Femur (tissue), 1 donor: ENCODE data around the gene SLC25A33.
"Not testable (repeated sequence)": the region's sequence is repeated elsewhere in the genome, so short reads cannot be mapped to it uniquely, and the experiment has no call there.

Source experiments
- DNase-seq: peaks from one replicate; pipeline ENCODE4 v3.0.0-alpha.2; 2017

SLC25A33 gene

DNA sequence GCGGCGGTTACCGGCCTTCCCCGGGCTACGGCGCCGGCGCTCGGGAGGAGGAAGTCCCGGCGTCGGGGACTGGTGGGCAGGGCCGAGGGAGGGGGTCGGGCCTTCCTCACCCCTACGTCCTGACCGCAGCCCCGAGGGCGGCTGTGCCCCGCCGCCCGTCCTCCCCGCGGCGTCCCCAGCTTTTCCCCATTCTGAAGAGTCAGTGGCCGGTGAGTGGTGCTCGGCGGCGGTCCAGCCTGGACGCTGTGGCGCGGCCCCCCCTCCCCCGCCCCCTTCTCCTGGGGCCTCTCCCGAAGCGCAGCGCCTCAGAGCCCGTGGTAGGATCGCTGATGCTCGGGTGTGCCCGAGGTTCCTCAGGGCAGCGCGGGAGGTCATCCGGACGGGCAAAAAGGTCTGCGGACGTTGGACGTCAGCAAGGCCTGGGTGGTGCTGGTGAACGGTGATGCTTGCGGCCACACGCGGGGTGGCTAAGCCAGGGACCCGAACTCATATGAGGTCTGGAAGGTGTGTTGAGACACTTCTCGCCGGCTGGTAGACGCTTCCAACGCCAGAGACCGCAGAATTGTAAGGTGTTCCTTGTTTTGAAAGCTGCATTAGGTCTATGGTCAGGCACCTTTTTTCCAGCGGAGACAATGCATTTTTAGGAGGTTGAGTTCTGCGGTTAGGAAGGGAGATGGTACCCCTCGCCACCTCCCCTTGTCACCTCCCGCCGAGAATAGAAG, 725 bp downstream of the SLC25A33 start:
- peak; percentile 67 for DNase-seq

DNA sequence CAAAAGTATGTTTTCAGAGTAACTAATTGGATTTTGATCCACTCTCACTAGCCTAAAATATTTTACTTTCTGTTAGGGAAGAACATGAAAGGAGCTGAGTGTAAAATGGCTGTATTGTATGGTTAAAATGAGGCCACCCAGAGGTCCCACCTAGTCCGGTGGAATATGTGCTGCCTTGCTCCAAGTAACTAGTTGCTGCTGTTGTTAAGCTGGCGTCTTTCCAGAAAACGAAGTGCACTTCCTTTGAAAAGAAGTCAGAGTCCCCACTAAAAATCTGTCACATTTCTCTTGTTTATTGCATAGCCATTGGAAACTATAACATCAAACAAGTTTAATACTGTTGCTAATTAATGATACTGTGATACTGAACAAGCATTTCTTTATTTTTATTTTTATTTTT, 3.2 kb downstream of the SLC25A33 start:
- peak; percentile 35 for DNase-seq

DNA sequence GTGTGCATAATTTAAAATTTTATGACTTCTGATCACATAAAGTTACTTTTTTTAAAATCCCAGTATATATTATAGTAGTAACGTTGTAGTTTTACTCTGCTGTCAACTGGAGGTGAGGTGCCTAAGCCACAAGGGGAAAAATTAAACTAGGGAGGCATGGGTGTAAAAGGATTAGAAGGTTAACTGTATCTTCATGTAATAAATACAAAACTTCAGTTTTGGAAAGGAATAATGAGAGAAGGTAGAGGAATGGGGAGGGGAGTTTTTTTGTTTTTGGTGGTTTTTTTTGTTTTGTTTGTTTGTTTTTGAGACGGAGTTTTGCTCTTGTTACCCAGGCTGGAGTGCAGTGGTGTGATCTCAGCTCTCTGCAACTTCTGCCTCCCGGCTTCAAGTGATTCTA, 5.7 kb downstream of the SLC25A33 start:
- no peak for DNase-seq

DNA sequence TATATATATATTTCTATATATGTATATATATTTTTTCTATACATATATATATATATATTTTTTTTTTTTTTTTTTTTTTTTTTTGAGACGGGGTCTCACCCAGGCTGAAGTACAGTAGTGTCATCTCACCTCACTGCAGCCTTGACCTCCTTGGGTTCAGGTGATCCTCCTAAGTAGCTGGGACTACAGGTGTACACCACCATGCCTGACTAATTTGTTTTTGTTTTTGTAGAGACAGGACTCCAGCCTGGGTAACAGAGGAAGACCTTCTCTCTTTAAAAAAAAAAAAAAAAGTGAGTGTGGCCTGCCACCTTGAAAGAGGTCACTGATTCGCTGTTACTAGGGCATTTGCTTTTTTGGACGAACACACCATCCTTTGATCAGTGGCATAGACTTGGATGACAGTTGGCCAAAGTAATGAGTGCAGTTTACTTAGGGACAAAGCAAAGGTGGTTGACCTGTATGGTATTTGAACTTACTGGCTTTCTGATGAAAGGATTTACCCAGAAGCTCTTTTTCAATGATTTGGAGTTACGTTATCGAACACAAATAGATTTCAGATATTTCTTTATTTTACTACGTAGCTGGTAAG, 10.8 kb downstream of the SLC25A33 start:
- no peak for DNase-seq

DNA sequence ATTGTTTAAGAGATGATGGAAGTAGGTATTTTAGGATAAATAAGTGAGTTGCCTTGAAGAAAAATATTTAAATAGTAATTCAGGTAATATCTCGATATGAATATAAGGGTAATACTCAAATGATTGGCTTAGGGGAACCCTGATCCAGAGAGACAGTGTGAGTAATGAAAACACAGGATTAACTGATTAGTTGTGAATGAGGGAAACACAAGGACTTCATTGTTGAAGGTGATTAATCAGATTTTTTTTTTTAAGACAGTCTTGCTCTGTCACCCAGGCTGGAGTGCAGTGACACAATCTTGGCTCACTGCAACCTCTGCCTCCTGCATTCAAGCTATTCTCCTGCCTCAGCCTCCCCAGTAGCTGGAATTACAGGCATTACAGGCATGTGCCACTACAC, 12.7 kb downstream of the SLC25A33 start:
- no peak for DNase-seq

DNA sequence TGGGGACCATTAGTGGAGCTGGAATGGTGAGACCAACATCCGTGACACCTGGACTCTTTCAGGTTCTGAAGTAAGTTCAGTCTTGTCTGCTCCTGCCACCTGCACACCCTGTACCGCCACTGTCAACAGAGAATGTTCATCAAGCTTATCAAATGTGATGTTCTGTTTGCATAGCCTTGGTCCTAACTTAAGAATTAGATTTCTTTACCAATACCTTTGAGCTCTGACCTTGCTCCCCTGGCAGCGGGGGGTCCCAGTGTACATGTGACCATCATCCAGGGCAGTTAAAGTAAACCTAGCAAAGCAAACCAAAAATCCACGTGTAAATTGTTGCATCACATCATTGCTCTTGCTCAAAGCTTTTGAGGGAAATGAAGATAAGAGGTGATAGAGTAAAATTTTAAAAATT, 14.5 kb downstream of the SLC25A33 start:
- no peak for DNase-seq

DNA sequence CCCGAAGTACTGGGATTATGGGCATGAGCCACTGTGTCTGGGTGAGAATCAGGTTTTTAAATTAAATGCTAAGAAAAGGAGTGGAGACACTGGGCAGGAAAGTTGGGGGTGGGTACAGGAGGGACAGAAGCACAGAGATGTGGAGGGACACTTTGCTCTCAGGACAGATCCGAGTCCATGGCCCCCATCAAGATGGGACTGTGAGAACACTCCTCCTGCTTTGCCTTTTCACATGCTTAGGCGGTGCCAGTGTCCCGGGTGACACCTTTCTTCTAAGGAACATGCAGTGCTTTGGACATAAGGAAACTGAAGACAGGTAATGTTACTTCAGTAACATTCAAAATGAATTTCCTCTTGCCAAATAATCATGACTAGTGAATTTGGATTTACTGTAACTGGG, 16.7 kb downstream of the SLC25A33 start:
- no peak for DNase-seq

DNA sequence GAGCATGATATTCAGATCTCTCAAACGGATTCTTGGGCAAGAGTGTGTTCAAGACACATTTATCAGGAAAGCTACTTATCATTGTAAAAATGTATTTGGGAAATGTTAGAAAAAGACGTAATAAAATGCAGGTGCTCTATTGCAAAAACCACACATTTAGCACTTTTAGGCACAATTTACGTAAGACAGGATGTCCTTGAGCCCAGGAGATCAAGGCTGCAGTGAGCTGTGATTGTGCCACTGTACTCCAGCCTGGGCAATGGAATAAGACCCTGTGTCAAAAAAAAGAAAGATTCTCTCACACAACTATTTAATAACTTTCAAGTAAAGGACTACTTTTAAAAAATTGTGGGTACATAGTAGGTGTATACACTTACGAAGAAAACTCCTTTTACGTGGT, 18.4 kb downstream of the SLC25A33 start:
- DNase-seq, result no peak

DNA sequence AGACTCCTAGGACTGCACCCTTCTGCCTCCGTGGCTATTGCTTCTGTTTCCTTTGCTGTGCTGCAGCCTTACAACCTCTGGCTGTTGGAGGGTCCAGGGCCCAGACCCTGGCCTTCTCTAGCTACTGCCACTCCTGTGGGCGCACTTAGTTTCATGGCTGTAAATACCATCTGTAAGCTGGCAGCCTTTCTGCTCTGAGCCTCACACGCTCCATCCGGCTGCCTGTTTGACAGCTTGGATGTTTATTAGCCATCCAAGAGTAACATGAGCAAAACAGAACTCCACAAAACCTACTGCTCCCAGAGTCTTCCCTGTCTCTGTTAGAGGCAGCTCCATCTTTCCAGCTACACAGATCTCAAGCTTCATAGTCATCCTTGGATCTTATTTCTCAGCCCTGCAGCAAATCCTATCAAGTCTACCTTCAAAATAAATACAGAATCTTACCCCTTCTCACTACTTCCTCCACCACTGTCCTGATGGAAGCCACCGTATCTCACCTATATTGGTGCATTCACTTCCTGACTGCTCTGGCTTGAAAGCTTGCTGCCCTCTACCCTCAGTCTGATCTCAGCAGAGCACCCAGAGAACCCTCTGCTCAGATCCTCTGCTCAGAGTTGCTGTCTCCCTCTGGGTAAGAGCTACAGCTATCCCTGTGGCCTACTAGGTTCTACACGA, 19.1 kb downstream of the SLC25A33 start:
- DNase-seq, result no peak

DNA sequence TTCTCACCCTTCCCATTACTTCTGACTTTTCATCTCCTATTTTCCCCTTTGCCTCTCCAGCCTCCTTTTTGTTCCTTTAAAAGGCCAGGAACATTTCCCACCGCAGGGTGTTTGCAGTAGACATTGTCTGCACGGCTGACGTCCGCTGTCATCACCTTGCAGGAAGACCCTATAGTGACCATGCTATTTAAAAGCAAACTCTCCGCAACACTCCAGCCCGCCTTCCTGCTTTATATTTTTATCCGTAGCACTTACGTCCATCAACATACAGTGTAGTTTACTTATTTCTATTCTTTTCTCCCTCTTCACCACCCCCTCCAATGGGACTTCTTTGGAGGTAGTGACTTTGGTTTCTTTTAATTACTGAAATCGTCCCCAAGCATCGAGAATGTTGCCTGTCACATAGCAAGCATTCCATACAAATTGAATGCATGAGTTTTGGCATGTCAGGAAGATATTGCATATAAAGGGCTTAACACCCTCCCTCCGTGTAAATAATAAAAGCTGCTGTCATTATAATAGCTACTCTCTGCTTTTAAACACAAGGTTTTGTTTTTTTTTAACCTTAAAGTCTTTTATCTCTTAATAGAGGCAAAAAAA, 19.8 kb downstream of the SLC25A33 start:
- no peak for DNase-seq

DNA sequence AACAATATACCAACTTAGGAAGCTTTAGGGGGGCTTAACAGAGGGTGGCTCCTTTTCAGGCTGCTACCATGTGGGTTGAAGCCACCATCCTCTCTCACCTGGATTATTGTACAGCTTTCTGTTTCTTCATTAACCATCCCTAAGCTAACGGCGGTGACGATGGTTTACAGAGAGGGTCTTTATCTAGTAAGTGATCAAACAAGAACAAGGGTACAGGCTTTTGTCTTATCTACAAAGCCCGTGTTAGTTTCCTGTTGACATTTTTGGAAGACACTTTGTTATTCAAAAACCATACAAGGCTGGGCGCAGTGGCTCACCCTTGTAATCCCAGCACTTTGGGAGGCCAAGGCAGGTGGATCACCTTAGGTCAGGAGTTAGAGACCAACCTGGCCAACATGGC, 20.4 kb downstream of the SLC25A33 start:
- DNase-seq, result no peak

DNA sequence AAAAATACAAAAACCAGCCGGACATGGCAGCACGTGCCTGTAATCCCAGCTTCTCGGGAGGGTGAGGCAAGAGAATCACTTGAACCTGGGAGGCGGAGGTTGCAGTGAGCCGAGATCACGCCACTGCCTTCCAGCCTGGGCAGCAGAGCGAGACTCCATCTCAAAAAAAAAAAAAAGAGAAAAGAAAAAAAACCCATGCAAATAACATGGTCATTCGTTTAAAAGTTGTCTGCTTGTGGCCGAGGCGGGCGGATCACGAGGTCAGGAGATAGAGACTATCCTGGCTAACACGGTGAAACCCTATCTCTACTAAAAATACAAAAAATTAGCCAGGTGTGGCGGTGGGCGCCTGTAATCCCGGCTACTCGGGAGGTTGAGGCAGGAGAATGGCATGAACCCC, 20.8 kb downstream of the SLC25A33 start:
- DNase-seq, result not testable (repeated sequence)

DNA sequence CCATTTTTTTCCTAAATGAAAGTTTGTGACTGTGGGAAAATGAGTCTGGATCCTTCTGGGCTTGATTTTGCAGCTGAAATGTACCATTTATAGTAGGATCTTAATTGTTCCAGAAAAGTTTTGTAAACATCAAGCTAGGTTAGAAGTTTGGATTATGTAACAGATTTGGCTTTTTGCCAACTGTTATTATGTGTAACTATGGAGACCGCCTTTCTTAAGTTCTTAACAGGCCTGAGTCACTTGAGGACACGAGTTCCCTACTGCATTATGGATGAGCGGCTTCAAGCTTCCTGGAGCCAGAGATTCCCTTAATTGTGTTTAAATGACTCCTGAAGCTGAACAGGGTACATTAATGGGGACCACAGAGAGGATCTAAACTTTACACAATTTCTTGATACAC, 22.2 kb downstream of the SLC25A33 start:
- DNase-seq, result no peak

DNA sequence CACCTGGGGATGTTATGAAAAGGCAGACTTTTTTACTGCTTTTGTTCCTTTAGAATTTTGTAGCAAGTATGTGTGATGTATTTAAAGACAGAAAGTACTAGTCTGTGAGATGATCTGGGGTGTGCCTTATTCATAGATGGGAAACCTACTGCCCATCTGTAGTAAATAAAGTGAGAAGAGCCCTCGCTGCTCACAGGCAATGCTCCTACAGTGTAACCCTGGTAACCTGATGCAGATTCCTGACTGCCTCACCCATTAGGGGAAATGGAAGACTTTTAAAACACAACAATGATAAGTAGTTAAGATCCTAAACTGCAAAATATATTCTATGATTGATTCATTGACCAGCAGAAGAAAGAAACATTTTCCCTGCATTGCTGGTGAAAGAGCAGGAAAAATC, 30.0 kb downstream of the SLC25A33 start:
- DNase-seq, result no peak

DNA sequence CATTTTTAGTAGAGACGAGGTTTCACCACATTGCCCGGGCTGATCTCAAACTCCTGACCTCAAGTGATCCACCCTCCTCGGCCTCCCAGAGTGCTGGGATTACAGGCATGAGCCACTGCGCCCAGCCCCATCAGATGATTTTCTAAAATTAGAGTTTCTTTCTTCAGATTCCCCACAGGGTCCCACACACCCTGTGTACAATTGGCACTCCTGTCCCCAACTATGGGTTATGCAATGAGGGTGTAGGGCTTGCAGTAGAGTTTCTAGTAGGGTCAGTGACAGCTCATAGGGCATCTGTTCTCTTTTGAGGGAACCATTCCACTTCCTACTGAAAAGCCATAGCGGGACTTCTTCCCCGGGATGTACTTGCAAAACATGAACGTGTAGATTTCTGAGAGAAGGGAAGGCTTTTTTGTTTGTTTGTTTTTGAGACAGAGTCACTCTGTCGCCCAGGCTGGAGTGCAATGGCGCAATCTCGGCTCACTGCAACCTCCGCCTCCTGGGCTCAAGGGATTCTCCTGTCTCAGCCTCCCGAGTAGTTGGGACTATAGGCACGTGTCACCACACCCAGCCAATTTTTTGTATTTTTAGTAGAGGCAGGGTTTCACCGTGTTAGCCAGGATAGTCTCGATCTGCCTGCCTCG, 31.7 kb downstream of the SLC25A33 start:
- not testable (repeated sequence) for DNase-seq

DNA sequence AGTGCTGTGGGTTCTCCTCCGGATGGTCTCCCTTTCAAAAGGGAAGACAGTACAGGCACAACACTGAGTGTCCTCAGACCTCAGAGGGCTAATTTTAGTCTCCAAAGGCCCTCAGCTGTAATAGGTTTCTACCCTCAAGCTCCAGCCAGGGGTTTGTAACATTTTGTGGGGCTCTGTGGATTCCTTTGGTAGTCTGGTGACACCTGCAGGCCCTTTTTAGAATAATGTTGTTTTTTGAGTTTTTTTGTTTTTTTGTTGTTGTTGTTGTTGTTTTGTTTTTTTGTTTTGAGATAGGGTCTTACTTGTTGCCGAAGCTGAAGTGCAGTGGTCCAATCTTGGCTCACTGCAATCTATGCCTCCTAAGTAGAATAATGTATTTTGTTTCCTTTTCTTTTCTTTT, 34.5 kb downstream of the SLC25A33 start:
- no peak for DNase-seq

DNA sequence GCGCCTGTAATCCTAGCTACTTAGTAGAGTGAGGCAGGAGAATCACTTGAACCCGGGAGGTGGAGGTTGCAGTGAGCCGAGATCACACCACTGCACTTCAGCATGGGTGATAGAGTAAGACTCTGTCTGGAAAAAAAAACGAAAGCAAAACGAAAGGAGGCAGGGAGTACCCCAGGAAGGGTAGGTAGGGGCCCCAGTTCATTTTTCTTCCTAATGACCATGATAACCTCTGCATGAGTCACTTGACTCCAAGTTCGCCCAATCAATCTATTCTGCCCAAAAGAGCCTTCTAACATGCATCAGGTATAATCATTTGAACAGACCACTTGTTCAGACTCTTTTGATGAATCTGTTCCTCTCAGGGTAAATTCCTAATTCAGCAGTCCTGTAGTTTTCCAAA, 36.2 kb downstream of the SLC25A33 start:
- no peak for DNase-seq

DNA sequence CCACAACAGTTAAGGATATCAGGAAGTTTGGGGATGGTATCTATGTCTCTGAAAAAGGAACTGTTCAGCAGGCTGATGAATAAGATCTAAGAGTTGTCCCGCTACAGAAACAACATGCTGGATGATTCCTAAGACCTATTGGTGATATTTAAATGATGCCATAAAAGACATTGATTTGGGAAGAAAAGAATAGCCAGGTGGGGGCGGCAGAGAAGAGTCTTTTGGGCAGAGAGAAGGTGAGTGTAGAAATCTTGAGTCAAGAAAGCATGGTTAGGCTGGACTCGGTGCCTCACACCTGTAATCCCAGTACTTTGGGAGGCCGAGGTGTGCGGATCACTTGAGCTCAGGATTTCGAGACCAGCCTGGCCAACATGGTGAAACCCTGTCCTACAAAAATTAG, 37.6 kb downstream of the SLC25A33 start:
- no peak for DNase-seq

DNA sequence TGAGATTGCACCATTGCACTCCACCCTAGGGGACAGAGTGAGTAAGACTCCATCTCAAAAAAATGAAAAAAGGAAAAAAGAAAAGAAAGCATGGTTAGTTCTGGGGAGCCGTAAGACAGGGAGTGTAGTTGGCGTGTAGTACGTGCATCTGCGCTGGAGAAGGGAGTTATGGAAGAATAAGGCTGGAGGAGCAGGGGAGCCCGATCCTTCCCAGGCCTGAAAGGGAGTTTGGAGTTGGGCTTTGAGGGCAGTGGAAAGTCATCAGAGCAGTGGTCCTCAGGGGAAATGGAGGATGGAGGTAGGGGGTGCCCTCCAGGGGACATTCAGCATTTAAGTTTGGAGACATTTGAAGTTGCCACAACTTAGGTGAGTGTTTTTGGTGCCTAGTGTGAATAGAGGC, 38.2 kb downstream of the SLC25A33 start:
- no peak for DNase-seq

DNA sequence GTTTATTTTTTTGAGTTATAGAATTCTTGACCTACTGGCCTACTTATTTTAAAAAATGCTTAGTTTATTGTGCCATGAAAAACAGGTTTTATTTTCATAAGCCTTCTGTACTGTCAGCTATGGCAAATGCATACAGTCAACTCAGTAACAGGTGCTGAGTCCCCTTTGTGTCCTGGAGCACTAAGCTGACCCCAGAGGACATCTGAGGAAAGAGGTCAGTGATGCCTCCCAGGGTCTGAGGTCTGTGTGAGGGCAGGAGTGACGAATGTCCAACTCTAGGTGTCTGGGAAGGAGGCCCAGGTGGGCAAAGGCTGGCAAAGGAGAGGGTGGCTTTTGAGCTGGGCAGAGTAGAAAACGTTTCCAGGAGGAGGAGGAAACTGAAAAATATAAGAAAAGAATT, 41.7 kb downstream of the SLC25A33 start:
- DNase-seq, result no peak

DNA sequence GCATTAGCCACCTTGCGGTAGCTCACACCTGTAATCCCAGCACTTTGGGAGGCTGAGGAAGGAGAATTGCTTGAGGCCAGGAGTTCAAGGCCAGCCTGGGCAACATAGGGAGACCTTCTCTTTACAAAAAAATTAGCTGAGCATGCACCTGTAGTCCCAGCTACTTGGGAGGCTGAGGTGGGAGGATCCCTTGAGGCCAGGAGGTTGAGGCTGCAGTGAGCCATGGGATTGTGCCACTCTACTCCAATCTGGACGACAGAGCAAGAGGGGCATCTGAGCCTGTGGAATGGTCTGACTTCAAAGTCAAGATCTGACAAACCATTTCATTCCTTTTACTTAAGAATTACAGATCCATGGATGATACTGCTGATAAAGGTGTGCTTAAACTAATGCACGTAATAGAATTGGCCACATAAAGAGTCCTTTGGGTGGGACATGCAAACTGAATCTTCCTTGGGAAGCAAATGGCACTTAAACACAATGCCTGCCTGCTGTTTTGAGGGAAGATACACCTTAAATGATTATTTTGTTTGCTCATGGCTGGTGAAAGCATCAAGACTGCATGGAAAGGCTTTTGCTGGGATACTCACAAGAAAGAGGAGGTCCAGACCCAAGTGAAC, 47.0 kb downstream of the SLC25A33 start:
- no peak for DNase-seq

DNA sequence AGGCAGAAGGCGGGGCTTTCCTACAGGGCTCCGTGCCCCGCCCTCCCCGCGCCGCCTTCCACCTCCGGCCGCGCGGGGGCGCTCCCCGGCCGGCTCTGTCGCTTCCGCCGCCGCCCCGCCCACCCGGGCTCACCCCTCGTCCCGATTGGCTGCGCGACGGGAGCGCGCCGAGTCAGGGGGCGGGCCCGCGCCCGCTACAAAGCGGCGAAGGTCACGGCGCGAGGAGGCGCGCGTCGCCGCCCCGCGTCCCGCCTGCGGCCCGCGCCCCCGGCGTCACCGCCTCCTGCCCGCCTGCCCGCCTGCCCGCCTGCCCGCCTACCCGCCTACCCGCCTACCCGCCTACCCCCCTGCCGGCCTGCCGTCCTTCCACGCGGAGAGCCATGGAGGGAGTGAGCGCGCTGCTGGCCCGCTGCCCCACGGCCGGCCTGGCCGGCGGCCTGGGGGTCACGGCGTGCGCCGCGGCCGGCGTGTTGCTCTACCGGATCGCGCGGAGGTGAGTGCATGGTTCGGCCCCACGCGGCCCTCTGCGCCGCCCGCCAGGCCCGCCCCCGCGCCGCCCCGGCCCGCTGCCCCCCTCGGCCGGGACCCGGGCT, 49.4 kb downstream of the SLC25A33 start, which contains the start of gene TMEM201:
TMEM201 (plus strand) TSS at position 361 of the 593 bp plus-strand sequence; CDS start at position 381, 20 bp downstream.
- peak; percentile 96 for DNase-seq
